HCT116 (cell line): ENCODE data around the gene SOCS7. TPM values are rescaled to one million over a fixed set of nuclear protein-coding genes. Genes with fewer than 3 reads are reported as not detected.

Source experiments
- ATAC-seq: fragments of 200-7000 bp; cut with Tn5 transposase; 2 replicates; pipeline ENCODE4 v1.9.1; 2020; ENCODE audit warnings: mild to moderate bottlenecking, moderate library complexity
- BruUV-seq: library from RNA; stranded (reverse); fragments of 400-500 nt; replicated peaks from 2 replicates; lab custom pipeline; 2021; lab: Mats Ljungman, UMichigan
- CTCF ChIA-PET: fragments of 300-600 bp; sonication (Branson Sonifier 250); formaldehyde crosslinking; loops from one replicate; lab custom pipeline; 2021; ENCODE audit warnings: antibody characterized with exemption; lab: Charles Lee
- POLR2A ChIA-PET: fragments of 300-600, 350-600 bp; sonication (Branson Sonifier 250); formaldehyde crosslinking; loops from one replicate; lab custom pipeline; 2021; ENCODE audit warnings: antibody characterized with exemption; lab: Charles Lee
- RAD21 ChIA-PET, 2 experiments: fragments of 300-600 bp; sonication (Branson Sonifier 250); formaldehyde crosslinking; loops; one replicate each; lab custom pipeline; 2023; ENCODE audit warnings: low total read pairs in 2 of 2; ENCODE audit not compliant: uncharacterized antibody in 2 of 2, unreplicated experiment in 2 of 2, low non-redundant PET in 1 of 2; lab: Charles Lee
- DNase-seq: peaks from one replicate; pipeline ENCODE4 v3.0.0-alpha.2; 2010; ENCODE audit warnings: low read depth, low spot score
- H2AFZ ChIP-seq: fragments of 200-600 bp; shearing (Covaris generic), sonication (generic); 2 replicates; pipeline ENCODE4 v1.6.1; 2017; ENCODE audit warnings: low read depth, mixed run types, mixed read lengths, antibody characterized with exemption, low read length; ENCODE audit not compliant: poor library complexity, severe bottlenecking
- H3K27ac ChIP-seq: 2 replicates; pipeline ENCODE4 v1.5.1; 2012; ENCODE audit warnings: low read depth, low read length
- H3K27me3 ChIP-seq: fragments of 200-600 bp; sonication (generic); 2 replicates; pipeline ENCODE4 v1.6.1; 2016; ENCODE audit warnings: mixed run types, low read length, mixed read lengths; ENCODE audit not compliant: insufficient read depth
- H3K36me3 ChIP-seq, 2 experiments: fragments of 200-500 bp in 1 of 2; fragments of 200-600 bp in 1 of 2; sonication (Bioruptor generic) in 1 of 2; sonication (generic) in 1 of 2; 2 replicates each; pipeline versions ENCODE4 v1.5.1 to v1.6.1; 2014 to 2016; ENCODE audit warnings: low read length in 2 of 2, inconsistent platforms in 1 of 2, mixed read lengths in 1 of 2, mixed run types in 1 of 2; ENCODE audit not compliant: insufficient read depth in 2 of 2, control insufficient read depth in 1 of 2
- H3K4me1 ChIP-seq, 2 experiments: fragments of 200-600 bp in 1 of 2; sonication (generic) in 1 of 2; 2 replicates each; pipeline versions ENCODE4 v1.5.1 to v1.6.1; 2012 to 2017; ENCODE audit warnings: low read length in 2 of 2, inconsistent platforms in 1 of 2, mild to moderate bottlenecking in 1 of 2, mixed read lengths in 1 of 2, mixed run types in 1 of 2, moderate library complexity in 1 of 2; ENCODE audit not compliant: insufficient read depth in 2 of 2, control insufficient read depth in 1 of 2
- H3K4me2 ChIP-seq: fragments of 200-600 bp; sonication (generic); 2 replicates; pipeline ENCODE4 v1.6.1; 2017; ENCODE audit warnings: mixed run types, low read length, mixed read lengths
- H3K4me3 ChIP-seq, 2 experiments: fragments of 200-600 bp in 1 of 2; sonication (generic) in 1 of 2; replicated peaks in 1 of 2; 2 replicates each; pipeline ENCODE4 v1.5.1; 2011 to 2016; ENCODE audit warnings: low read length in 2 of 2, control low read depth in 1 of 2, low read depth in 1 of 2, mild to moderate bottlenecking in 1 of 2, mixed read lengths in 1 of 2, mixed run types in 1 of 2
- H3K79me2 ChIP-seq: fragments of 200-600 bp; sonication (generic); 2 replicates; pipeline ENCODE4 v1.6.1; 2017; ENCODE audit warnings: mild to moderate bottlenecking, mixed run types, low read length, moderate library complexity, mixed read lengths; ENCODE audit not compliant: insufficient read depth
- H3K9ac ChIP-seq: fragments of 200-600 bp; sonication (generic); 2 replicates; pipeline ENCODE4 v1.6.1; 2016; ENCODE audit warnings: low read length, mixed read lengths
- H3K9me2 ChIP-seq: fragments of 200-600 bp; sonication (generic), shearing (Covaris generic); 2 replicates; pipeline ENCODE4 v1.6.1; 2017; ENCODE audit warnings: mixed run types, mild to moderate bottlenecking, moderate library complexity; ENCODE audit not compliant: insufficient read depth
- H3K9me3 ChIP-seq, 2 experiments: fragments of 200-500 bp in 1 of 2; fragments of 200-600 bp in 1 of 2; sonication (Bioruptor generic) in 1 of 2; sonication (generic) in 1 of 2; 2 replicates each; pipeline ENCODE4 v1.6.1; 2014 to 2017; ENCODE audit warnings: low read length in 2 of 2, mixed read lengths in 2 of 2, inconsistent platforms in 1 of 2, low read depth in 1 of 2, mild to moderate bottlenecking in 1 of 2, mixed run types in 1 of 2, moderate library complexity in 1 of 2; ENCODE audit not compliant: control insufficient read depth in 1 of 2, insufficient read depth in 1 of 2
- H4K20me1 ChIP-seq: fragments of 200-600 bp; sonication (generic), shearing (Covaris generic); 2 replicates; pipeline ENCODE4 v1.6.1; 2017; ENCODE audit warnings: mixed run types, mild to moderate bottlenecking, moderate library complexity; ENCODE audit not compliant: insufficient read depth
- CTCF ChIP-seq, 3 experiments: fragments of 200-600 bp in 1 of 3; sonication (generic) in 1 of 3; IDR thresholded peaks in 2 of 3; conservative IDR thresholded peaks in 1 of 3; 2 replicates each; pipeline ENCODE4 v1.5.1; 2012 to 2017; ENCODE audit warnings: low read depth in 2 of 3, low read length in 2 of 3, antibody characterized with exemption in 1 of 3, borderline replicate concordance in 1 of 3, control low read depth in 1 of 3, mild to moderate bottlenecking in 1 of 3, mixed read lengths in 1 of 3, mixed run types in 1 of 3, moderate library complexity in 1 of 3; ENCODE audit not compliant: insufficient read depth in 1 of 3
- EZH2phosphoT487 ChIP-seq: fragments of 200-600 bp; IDR thresholded peaks from 2 replicates; pipeline ENCODE4 v1.6.1; 2018; ENCODE audit warnings: antibody characterized with exemption, borderline replicate concordance
- FOSL1 ChIP-seq: IDR thresholded peaks from 2 replicates; pipeline ENCODE4 v1.6.1; 2012; ENCODE audit warnings: low read depth
- POLR2AphosphoS5 ChIP-seq: IDR thresholded peaks from 2 replicates; pipeline ENCODE4 v1.6.1; 2011; ENCODE audit warnings: mild to moderate bottlenecking, low read depth, low read length, moderate library complexity
- TCF7L2 ChIP-seq: IDR thresholded peaks from 2 replicates; pipeline ENCODE4 v1.7.0; 2011; ENCODE audit warnings: borderline replicate concordance, inconsistent platforms; ENCODE audit not compliant: insufficient read depth, insufficient read length; ENCODE audit errors: extremely low read depth
- intact Hi-C: fragments of 100-400 bp; cut with micrococcal nuclease; formaldehyde crosslinking; loops from 2 replicates; pipeline ENCODE4 v1.10.0; 2022
- total RNA-seq: library from RNA; stranded (reverse); gene quantifications from one replicate; pipeline ENCODE4 v1.2.1, GENCODE V29; 2021; ENCODE audit not compliant: unreplicated experiment

Gene SOCS7
- total RNA-seq, 1 experiment from 2014 or later = 49.9 TPM

- H4K20me1 ChIP-seq = no peaks in the 10 kb centered on the region
- no peaks in the 10 kb centered on the region for H3K9me3 ChIP-seq
- ATAC-seq (no peak), DNase-seq (no peak)
- H2AFZ ChIP-seq = peak overlapping the region; percentile 90
- H3K27me3 ChIP-seq = no peaks in the 10 kb centered on the region
- H3K9ac ChIP-seq = peak overlapping the region; percentile 63
- no peaks in the 10 kb centered on the region for H3K36me3 ChIP-seq
- 0 out of 2 replicates have a peak, but pooled peaks cover 4% of the 10 kb centered on the region for H3K79me2 ChIP-seq
- H3K4me3 ChIP-seq = peak overlapping the region; percentile 64 to 81
- H3K27ac ChIP-seq = peak overlapping the region; percentile 56
- H3K9me2 ChIP-seq = no peaks in the 10 kb centered on the region
- CTCF ChIA-PET = interaction anchor here (1.4 kb wide), 1 partner anchor 131 kb away, joined by 4 read pairs; no protein-coding TSS in a partner anchor
- no peak for TF ChIP-seq CTCF (IDR thresholded peaks at IDR 0.05 in 2 of 3, conservative IDR thresholded peaks at IDR 0.05 in 1 of 3; ENCODE audit: borderline replicate concordance in 1 of 3, insufficient read depth in 1 of 3, low read depth in 2 of 3, low read length in 2 of 3)
- no peak for TF ChIP-seq TCF7L2
- no peak for TF ChIP-seq POLR2AphosphoS5
- TF ChIP-seq FOSL1 = no peak
- TF ChIP-seq EZH2phosphoT487 = no peak
- intact Hi-C loops = no loop called here
- RAD21 ChIA-PET = interaction anchor here in 1 of 2 experiments (1.4 kb wide), 1 partner anchor 45 kb away, joined by 3 read pairs; no protein-coding TSS in a partner anchor
- H3K4me2 ChIP-seq = peak overlapping the region; percentile 100
- peaks cover 22 to 44% of the 10 kb centered on the region in 2 experiments for H3K4me1 ChIP-seq
- POLR2A ChIA-PET = no interaction called here
- TSS peak; percentile 56 for BruUV-seq
Measured at GRCh38 chr17:38427160-38427949, 75.7 kb downstream of the SOCS7 start.
